Stimulated activated CD4-positive, alpha-beta T cell treated with anti-CD3 and anti-CD28 coated beads, TNF-alpha, amount 100 ng/mL, for 4 hours (primary cell): ENCODE data around the gene RMI2.
A peak's percentile ranks its signal among the peaks of the same experiment; 100 is the strongest.
"Not testable (repeated sequence)": the region's sequence is repeated elsewhere in the genome, so short reads cannot be mapped to it uniquely, and the experiment has no call there.

Experiments
- DNase-seq, 3 experiments: peaks; one replicate each; pipeline ENCODE4 v3.0.0-alpha.2; 2020; ENCODE audit warnings: low read depth in 3 of 3

The RMI2 gene

GRCh38 chr16:11345040-11345862, at the start of gene RMI2:
TSS of gene RMI2 (plus strand) at chr16:11345459. CDS start at chr16:11345472, 13 bp downstream.
- peak; percentile 91 to 93 (median 93) for DNase-seq

DNA sequence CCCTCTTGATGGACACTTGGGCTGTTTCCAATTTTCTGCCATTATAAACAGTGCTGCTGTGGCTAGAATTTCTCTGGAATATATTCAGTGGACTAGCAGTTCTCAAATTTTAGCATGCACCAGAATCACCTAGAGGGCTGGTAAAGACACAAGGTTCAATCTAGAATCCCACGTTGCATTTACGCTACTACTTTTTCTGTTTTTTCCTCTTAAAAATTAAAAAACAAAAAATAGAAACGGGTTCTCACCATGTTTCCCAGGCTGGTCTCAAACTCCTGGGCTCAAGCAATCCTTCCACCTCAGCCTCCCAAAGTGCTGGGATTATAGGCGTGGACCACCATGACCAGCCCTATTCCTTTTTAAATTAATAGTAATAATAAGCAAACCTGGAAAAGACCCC, 49.6 kb upstream of the RMI2 start:
- DNase-seq, result no peak

DNA sequence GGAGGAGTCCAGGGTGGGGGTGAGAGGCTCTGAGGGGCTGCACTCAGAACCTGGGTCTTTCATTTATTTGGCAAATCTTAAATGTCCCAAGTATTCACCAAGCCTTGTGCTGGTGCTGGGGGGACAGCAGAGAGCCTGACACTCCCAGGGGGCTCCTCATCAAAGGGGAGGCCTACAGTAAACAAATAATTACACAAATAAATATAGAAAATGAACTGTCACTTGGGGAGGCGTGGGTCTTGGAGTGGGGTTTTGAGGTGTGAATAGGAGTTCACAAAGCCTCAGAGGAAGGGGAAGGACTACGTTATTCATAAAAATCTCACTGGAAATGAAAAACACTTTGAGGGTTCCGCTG, 48.9 kb upstream of the RMI2 start:
- DNase-seq, result no peak

DNA sequence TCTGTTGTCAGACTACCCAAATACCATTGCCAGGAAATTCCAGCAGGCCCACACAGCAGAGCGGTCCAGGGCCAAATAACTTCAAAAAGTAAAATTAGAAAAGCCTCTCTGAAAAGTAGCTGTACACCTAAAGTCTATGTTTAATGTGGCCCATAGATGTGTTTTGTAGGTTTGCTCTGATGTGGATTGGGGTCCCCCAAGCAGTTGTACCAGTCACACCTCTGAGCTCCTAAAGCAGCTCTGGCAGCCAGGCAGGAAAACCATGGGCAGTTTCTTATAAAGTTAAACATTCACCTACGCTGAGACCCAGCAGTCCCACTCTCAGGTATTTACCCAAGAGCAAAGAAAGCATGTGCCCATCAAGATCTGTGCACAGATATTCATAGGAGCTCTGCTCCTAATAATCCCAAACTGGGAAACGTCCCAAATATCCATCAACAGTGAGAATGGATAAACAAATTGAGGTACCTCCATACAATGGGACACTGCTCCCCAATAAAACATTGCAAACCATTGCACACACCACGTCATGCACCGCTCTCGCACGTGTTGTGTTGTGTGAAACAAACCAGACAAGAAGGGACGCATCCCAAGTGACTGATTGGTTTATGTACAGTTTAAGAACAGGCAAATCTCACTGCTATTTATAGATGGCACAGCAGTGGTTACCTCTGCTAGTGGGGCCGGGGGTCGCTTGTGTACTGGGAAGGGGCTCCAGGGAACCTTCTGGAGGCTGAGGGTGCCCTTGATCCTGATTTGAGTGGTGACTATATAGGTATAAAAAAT, 48.4 kb upstream of the RMI2 start:
- DNase-seq, result no peak

- DNase-seq, result peak; percentile 37 to 41 (median 38)
Measured at GRCh38 chr16:11297492-11298142, 47.6 kb upstream of the RMI2 start.

- no peak for DNase-seq
Measured at GRCh38 chr16:11298143-11298900, 46.9 kb upstream of the RMI2 start.

DNA sequence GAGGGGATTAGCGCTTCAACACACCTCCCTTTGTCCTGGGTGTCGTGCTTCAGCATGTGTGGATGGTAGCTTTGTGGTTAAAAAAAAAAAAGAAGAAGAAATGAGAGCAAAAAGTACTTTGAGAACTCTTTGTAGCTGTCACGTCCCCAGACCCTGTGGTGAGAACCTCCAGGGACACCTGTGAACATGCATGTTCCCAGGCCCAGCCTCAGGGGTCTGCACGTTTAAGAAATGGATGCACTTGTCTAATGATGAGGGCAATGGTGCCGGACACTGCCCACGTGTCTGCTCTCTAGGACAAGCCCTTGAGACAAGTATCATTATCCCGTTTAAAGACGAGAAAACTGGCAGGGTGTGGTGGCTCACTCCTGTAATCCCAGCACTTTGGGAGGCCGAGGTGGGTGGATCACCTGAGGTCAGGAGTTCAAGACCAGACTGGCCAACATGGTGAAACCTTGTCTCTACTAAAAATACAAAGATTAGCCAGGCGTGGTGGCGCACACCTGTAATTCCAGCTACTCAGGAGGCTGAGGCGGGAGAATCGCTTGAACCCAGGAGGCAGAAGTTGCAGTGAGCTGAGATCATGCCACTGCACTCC, 46.2 kb upstream of the RMI2 start:
- DNase-seq, result not testable (repeated sequence)

GRCh38 chr16:11299865-11300559, 45.2 kb upstream of the RMI2 start:
- DNase-seq, result no peak

GRCh38 chr16:11300560-11300892, 44.7 kb upstream of the RMI2 start:
- DNase-seq, result no peak

GRCh38 chr16:11301645-11302501, 43.4 kb upstream of the RMI2 start:
- DNase-seq, result no peak

- DNase-seq, result no peak
Measured at GRCh38 chr16:11302977-11303376, 42.3 kb upstream of the RMI2 start.

DNA sequence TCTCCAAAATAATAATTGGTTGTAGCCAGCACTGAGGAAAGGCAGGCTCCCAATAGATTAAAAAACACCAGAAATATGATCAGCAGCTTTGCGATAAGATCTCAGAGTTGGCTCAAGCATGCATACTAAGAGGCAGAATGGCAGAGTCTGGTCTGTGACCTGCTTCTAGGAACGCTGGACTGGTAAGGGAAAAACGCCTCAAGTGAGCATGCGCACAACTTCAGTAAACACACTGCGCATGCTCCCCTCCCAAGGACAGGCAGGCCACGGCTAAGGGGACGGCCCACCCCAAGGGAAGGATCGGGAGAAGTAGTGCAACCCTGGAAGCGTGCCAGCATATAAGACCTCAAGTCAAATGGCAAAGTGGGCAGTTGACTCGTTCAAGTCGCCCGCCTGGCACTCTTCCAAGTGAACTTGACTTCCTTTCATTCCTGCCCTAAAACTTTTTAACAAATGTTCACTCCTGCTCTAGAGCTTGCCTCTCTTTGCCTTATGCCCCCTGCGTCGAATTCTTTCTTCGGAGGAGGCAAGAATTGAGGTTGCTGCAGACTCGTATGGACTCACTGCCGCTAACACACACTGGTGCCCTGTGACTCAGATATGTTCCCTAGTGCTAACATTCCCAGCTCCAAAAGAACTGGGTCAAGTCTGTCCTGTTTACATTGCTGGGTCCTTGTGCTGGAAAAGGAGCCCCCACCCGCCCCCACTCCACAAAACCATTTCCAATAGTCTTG, 41.7 kb upstream of the RMI2 start:
- DNase-seq, result no peak

DNA sequence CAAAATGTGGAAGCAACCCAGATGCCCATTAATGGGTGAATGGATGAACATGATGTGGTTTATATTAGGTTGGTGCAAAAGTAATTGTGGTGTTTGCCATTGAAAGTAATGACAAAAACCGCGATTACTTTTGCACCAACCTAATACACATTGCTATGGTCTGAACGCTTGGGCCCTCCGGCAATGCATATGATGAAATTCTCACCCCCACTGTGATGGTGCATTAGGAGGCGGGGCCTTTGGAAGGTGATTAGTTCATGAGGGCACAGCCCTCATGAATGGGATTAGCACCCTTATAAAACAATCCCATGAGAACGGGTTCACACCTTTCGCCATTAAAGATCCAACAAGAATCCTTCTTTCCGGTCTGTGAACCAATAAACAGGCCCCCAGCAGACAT, 38.9 kb upstream of the RMI2 start:
- DNase-seq, result no peak

DNA sequence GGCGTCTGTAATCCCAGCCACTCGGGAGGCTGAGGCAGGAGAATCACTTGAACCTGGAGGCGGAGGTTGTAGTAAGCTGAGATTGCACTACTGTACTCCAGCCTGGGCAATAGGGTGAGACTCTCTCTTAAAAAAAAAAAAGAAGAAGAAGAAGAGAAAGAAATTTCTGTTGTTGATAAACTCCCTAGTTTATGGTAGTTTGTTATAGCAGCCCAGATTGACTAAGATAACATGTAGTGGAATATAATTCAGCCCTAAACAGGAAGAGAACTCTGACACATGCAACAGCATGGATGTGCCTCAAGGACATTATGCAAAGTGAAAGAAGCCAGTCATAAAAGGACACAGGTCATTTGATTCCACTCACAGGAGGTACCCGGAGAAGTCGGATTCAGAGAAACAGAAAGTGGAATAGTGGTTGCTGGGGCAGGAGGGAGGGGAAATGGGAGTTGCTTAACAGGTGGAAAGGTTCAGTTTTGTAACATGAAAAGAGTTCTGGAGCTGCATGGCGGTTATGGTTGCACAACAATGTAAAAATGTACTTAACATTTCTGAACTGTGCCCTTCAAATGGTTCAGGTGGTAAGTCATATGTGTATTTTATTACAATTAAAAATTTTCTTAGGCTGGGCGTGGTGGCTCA, 38.1 kb upstream of the RMI2 start:
- DNase-seq, result no peak

DNA sequence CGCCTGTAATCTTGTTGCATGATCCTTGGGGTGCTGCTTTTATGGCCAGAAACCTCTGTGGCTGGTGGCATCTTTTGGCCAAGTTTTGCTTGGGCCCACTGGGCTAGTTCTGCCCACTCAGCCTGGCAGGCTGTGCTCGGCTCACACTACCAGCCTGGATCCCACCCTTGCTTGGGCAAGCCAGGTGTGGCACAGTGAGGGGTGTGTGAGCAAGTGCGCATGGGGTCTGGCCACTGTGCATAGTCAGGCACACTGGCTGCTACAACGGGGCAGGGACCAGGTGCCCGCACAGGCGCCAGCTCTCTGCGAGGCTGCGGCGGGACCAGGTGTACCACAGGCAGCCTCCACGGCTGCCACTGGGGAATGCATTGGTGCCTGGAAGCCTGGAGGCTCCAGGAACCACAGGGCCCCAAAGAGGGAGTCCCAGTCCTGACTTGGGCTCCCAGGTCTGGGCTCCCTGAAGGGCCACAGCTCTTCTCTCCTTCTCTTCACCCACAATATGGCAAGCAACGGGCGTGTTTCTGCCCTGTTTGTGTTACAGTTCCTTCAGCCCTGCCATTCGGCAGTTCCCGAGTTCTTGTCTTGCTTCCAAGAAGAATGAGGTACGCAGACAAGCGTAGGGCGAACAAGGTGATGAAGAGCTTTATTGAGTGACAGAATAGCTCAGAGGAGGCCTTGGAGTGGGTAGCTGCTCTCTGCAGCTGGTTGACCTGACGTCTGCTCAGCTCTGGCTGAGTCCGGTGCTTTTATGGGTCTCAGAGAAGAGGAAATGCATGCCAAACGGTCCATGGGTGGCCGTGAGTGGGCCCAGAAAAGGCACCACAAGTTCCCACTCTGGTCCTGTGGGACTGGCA, 37.4 kb upstream of the RMI2 start:
- no peak for DNase-seq

- DNase-seq, result no peak
Measured at GRCh38 chr16:11308493-11309283, 36.6 kb upstream of the RMI2 start.
